Stimulated activated effector memory CD8-positive, alpha-beta T cell treated with anti-CD3 and anti-CD28 coated beads, Interleukin-12 subunit alpha, Interleukin-12 subunit beta, amount 100 ng/mL, for 72 hours (primary cell): ENCODE measurements around the gene FYB1.
"Not testable (repeated sequence)": the region's sequence is repeated elsewhere in the genome, so short reads cannot be mapped to it uniquely, and the experiment has no call there.

Experiments used
- ATAC-seq: fragments of 150-1000 bp; cut with Tn5 transposase; 2 replicates; pipeline ENCODE4 v1.10.0; 2021
- DNase-seq, 2 donors: peaks; one replicate each; pipeline ENCODE4 v3.0.0; 2021 to 2022; ENCODE audit warnings: low spot score in 2 of 2
- H3K27ac Mint-ChIP-seq: one replicate; pipeline ENCODE4 v1.8.0; 2022; ENCODE audit warnings: mild to moderate bottlenecking, mixed read lengths
- H3K36me3 Mint-ChIP-seq: one replicate; pipeline ENCODE4 v1.8.0; 2022; ENCODE audit warnings: mild to moderate bottlenecking, mixed read lengths
- H3K4me1 Mint-ChIP-seq: one replicate; pipeline ENCODE4 v1.8.0; 2022; ENCODE audit warnings: mixed read lengths
- H3K4me3 Mint-ChIP-seq: one replicate; pipeline ENCODE4 v1.8.0; 2022; ENCODE audit warnings: mild to moderate bottlenecking, mixed read lengths
- H3K9me3 Mint-ChIP-seq: one replicate; pipeline ENCODE4 v1.8.0; 2022; ENCODE audit warnings: mixed read lengths

The FYB1 gene

GRCh38 chr5:39236718-39237117 is 17.4 kb upstream of the FYB1 start:
- DNase-seq = no peak
- H3K27ac Mint-ChIP-seq = no peak overlapping the region

GRCh38 chr5:39235648-39236047 is 16.3 kb upstream of the FYB1 start:
- Mint-ChIP-seq H3K4me1 (peaks cover 38% of the 10 kb centered on the region), H3K9me3 (peaks cover 2% of the 10 kb centered on the region), H3K27ac (no peak overlapping the region), H3K4me3 (no peak overlapping the region), H3K36me3 (no peaks in the 10 kb centered on the region)
- ATAC-seq (no peak), DNase-seq (no peak)

More at GRCh38 chr5:39236718-39237117, 17.4 kb upstream of the FYB1 start:
- peaks cover 6% of the 10 kb centered on the region for H3K9me3 Mint-ChIP-seq
- no peak for ATAC-seq
- H3K4me3 Mint-ChIP-seq = no peak overlapping the region
- peaks cover 27% of the 10 kb centered on the region for H3K4me1 Mint-ChIP-seq
- no peaks in the 10 kb centered on the region for H3K36me3 Mint-ChIP-seq

GRCh38 chr5:39234494-39234893 is 15.1 kb upstream of the FYB1 start:
- not testable (repeated sequence) for H3K27ac Mint-ChIP-seq

GRCh38 chr5:39233783-39234182 is 14.4 kb upstream of the FYB1 start:
- H3K27ac Mint-ChIP-seq = no peak overlapping the region
- H3K4me3 Mint-ChIP-seq = no peak overlapping the region
- no peaks in the 10 kb centered on the region for H3K36me3 Mint-ChIP-seq

More at GRCh38 chr5:39234494-39234893, 15.1 kb upstream of the FYB1 start:
- H3K36me3 Mint-ChIP-seq, DNase-seq, H3K4me3 Mint-ChIP-seq, ATAC-seq, H3K9me3 Mint-ChIP-seq: not testable (repeated sequence)
- peaks cover 37% of the 10 kb centered on the region for H3K4me1 Mint-ChIP-seq

GRCh38 chr5:39231705-39232525 is 12.6 kb upstream of the FYB1 start:
- Mint-ChIP-seq H3K4me1 (peaks cover 17% of the 10 kb centered on the region), H3K36me3 (no peaks in the 10 kb centered on the region), H3K4me3 (peak overlapping the region; percentile 65), H3K9me3 (no peaks in the 10 kb centered on the region), H3K27ac (peak overlapping the region; percentile 97)
- ATAC-seq (peak; percentile 98), DNase-seq (peak in 1 of 2 donors; percentile 71)

More at GRCh38 chr5:39233783-39234182, 14.4 kb upstream of the FYB1 start:
- DNase-seq (no peak), ATAC-seq (no peak)
- Mint-ChIP-seq H3K4me1 (peaks cover 30% of the 10 kb centered on the region), H3K9me3 (no peaks in the 10 kb centered on the region)

- Mint-ChIP-seq H3K36me3 (no peaks in the 10 kb centered on the region), H3K27ac (no peak overlapping the region), H3K4me1 (peaks cover 32% of the 10 kb centered on the region), H3K4me3 (no peak overlapping the region), H3K9me3 (no peaks in the 10 kb centered on the region)
- ATAC-seq = no peak
- no peak for DNase-seq
These were observed 9.2 kb upstream of the FYB1 start for GRCh38 chr5:39228596-39228995.

GRCh38 chr5:39226558-39226957 is 7.2 kb upstream of the FYB1 start:
- Mint-ChIP-seq H3K4me3 (no peak overlapping the region), H3K27ac (no peak overlapping the region), H3K36me3 (no peaks in the 10 kb centered on the region), H3K9me3 (no peaks in the 10 kb centered on the region), H3K4me1 (peaks cover 30% of the 10 kb centered on the region)
- DNase-seq (no peak), ATAC-seq (no peak)

- Mint-ChIP-seq H3K4me1 (peaks cover 26% of the 10 kb centered on the region), H3K36me3 (no peaks in the 10 kb centered on the region), H3K27ac (no peak overlapping the region), H3K9me3 (no peaks in the 10 kb centered on the region), H3K4me3 (no peak overlapping the region)
- DNase-seq = no peak
- ATAC-seq = no peak
These were observed 6.7 kb upstream of the FYB1 start for GRCh38 chr5:39226100-39226451.

GRCh38 chr5:39225405-39226099 is 6.2 kb upstream of the FYB1 start:
- no peak overlapping the region for H3K27ac Mint-ChIP-seq
- H3K9me3 Mint-ChIP-seq = no peaks in the 10 kb centered on the region
- H3K4me1 Mint-ChIP-seq = peaks cover 21% of the 10 kb centered on the region
- H3K4me3 Mint-ChIP-seq = no peak overlapping the region
- DNase-seq (no peak), ATAC-seq (no peak)
- H3K36me3 Mint-ChIP-seq = no peaks in the 10 kb centered on the region

GRCh38 chr5:39224196-39224761 is 4.9 kb upstream of the FYB1 start:
- peak; percentile 77 for ATAC-seq
- no peak overlapping the region for H3K4me3 Mint-ChIP-seq
- H3K4me1 Mint-ChIP-seq = peaks cover 27% of the 10 kb centered on the region
- DNase-seq = no peak
- H3K36me3 Mint-ChIP-seq = no peaks in the 10 kb centered on the region
- H3K27ac Mint-ChIP-seq = no peak overlapping the region
- H3K9me3 Mint-ChIP-seq = no peaks in the 10 kb centered on the region

GRCh38 chr5:39223565-39224156 is 4.3 kb upstream of the FYB1 start:
- Mint-ChIP-seq H3K27ac (no peak overlapping the region), H3K36me3 (no peaks in the 10 kb centered on the region), H3K9me3 (no peaks in the 10 kb centered on the region), H3K4me3 (no peak overlapping the region), H3K4me1 (peaks cover 27% of the 10 kb centered on the region)
- ATAC-seq (no peak), DNase-seq (no peak)

GRCh38 chr5:39221671-39222070 is 2.3 kb upstream of the FYB1 start:
- not testable (repeated sequence) for DNase-seq, H3K4me3 Mint-ChIP-seq, H3K36me3 Mint-ChIP-seq, H3K9me3 Mint-ChIP-seq, H3K27ac Mint-ChIP-seq, ATAC-seq
- peaks cover 40% of the 10 kb centered on the region for H3K4me1 Mint-ChIP-seq

- H3K9me3 Mint-ChIP-seq = no peaks in the 10 kb centered on the region
- DNase-seq = no peak
- no peak overlapping the region for H3K4me3 Mint-ChIP-seq
- H3K27ac Mint-ChIP-seq = no peak overlapping the region
- no peak for ATAC-seq
- peaks cover 43% of the 10 kb centered on the region for H3K4me1 Mint-ChIP-seq
- no peaks in the 10 kb centered on the region for H3K36me3 Mint-ChIP-seq
These were observed 1.1 kb upstream of the FYB1 start for GRCh38 chr5:39220280-39221030.

- peaks cover 54% of the 10 kb centered on the region for H3K4me1 Mint-ChIP-seq
- no peaks in the 10 kb centered on the region for H3K9me3 Mint-ChIP-seq
- no peak overlapping the region for H3K27ac Mint-ChIP-seq
- no peaks in the 10 kb centered on the region for H3K36me3 Mint-ChIP-seq
- no peak for DNase-seq
- H3K4me3 Mint-ChIP-seq = peak overlapping the region; percentile 62
- ATAC-seq = no peak
These were observed 621 bp downstream of the FYB1 start for GRCh38 chr5:39218482-39219402.
